ENCODE results near the gene CCT5.
"Not testable (repeated sequence)": the region's sequence is repeated elsewhere in the genome, so short reads cannot be mapped to it uniquely, and the experiment has no call there.

Gene CCT5

DNA sequence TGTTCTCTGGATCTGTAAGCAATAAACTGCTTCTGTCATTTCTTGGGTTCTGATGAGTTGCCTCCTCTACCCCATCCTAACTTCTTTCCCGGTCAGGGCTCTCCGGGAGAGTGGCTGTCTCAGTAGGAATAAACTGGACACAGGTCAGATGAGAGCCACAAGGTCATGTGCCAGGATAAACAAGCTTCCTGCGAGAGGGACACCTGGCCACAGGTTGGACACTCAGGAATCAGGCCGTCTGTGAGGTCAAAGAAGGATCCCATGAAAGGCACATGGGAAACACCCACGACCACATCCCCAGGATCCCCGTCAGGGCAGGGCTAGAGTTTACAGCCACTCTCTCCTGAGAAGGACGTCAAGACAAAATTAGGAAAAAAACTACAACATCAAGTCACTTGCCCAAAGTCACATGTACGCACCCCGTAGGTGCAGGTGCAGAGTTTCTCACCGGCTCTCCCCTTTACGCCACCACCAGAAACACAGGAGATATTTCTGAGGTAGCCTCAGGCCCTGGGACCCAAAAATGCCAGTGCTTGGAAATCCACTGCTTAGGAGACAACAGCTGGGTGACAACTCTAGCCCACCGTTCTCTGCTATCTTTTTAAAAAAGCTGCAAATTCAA lies 28.7 kb downstream of the CCT5 start:
- no peak for DNase-seq

DNA sequence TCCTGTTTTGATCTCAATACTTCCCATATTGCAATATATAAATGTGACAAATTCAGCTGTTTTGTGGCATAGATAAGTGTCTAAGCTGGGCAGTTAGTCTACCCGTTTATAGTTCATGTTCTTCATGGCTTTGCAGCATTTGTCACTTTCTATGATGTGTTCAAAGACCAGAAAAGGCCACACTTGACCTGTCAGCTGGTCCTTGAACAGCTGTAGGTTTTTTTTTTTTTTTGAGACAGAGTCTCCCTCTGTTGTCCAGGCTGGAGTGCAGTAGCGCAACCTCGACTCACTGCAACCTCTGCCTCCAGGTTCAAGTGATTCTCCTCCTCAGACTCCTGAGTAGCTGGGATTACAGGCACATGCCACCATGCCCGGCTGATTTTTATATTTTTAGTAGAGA lies 29.2 kb downstream of the CCT5 start:
- no peak for DNase-seq

DNA sequence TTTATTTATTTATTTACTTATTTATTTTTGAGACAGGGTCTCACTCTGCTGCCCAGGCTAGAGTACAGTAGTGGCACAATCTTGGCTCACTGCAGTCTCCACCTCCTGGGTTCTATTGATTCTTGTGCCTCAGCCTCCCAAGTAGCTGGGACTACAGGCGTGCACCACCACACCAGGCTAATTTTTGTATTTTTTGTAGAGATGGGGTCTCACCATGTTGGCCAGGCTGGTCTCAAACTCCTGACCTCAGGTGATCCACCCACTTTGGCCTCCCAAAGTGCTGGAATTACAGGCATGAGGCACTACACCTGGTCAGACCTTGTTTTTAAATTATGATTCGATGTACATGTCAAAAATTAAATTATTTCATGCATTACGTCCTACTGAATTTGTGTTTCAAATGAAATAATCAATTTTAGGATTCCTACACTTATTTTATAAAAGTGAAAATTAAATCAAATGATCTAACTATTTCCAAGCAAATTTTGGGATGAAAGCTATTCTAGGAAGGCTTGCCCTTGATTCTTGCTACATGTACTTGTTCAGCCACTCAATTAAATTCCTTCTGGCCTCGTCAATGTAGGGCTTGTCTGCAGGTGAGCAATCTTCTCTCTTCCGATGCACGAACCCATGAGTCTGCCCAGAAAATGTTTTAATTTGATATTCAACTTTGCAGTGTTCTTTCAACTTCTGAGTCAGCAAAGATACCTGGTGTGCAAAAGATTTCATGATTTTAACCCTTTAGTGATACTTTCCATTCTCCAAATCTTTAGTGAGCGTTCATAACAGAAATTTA lies 30.0 kb downstream of the CCT5 start:
- no peak for DNase-seq

DNA sequence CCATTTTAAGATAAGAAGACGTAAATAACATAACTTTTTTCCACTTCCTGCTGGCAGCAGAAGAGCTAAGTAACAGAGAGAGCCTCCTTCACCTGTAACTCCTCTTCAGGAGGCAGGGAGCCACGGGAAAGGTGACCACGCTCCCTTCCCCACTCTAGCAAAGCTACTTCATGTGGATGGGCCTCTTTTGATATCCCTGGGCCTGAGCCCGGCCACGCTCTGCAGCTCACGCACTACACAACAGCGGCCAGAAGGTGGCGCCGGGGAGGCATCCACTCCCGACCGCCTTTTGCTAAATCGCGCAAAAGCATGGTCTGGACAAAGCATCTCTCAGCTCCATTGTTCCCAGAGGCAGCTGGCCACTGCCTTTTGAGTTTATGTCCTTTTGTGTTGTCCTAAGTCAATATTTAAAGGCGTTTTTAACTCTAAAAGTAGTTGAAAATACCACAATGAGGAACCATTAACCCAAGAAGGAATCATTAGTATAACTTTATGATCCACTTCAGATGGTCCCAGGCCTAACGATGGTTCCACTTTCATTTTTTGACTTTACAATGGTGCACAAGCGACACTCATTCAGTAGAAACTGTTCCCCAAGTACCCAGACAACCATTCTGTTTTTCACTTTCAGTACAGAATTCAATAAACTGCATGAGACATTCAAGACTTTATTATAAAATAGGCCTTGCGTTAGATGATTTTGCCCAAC lies 34.0 kb downstream of the CCT5 start:
- DNase-seq, result peak; percentile 95

DNA sequence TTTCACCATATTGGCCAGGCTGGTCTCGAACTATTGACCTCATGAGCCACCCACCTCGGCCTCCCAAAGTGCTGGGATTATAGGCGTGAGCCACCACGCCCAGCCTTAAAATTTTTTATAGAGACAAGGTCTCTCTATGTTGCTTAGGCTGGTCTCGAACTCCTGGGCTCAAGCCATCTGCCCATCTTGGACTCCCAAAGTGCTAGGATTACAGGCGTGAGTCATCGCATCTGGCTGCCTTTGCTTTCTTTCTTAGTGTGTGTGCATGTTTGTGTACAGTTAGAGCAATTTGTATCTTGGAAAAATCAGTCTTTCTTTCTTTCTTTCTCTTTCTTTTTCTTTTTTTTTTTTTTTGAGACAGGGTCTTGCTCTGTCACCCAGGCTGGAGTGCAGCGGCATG lies 35.3 kb downstream of the CCT5 start:
- not testable (repeated sequence) for DNase-seq

DNA sequence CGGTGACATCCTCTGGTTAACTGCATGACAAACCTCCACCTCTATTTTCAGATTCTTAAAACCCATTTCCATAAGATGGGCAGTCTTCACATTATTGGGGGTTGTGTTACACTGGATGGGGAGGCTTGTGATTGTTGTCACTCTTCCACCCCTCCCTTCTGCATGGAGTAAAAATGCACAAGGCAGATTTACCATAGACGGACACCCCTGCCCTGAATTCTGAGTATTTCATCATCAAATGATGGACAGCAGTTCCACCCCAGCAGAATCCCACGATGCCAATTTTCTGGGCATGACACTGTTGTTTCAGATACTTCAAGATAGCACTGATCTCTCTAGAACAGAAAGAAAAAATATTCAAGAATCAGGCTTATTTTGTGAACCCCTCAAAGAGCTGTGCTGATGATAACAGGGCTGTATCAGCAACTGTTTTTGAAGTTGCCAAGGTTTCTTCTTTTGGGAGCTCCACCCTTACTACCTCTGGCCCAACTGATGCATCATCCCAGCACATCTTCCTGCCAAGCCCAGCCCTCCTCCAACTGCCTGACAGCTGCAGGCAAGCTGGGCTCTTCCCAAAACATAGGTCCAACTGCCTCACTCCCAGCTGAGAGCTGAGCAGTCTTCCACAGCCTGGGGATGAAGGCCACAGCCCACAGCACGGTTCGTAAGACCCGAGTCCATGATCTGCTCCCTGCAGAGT lies 36.2 kb downstream of the CCT5 start:
- no peak for DNase-seq

DNA sequence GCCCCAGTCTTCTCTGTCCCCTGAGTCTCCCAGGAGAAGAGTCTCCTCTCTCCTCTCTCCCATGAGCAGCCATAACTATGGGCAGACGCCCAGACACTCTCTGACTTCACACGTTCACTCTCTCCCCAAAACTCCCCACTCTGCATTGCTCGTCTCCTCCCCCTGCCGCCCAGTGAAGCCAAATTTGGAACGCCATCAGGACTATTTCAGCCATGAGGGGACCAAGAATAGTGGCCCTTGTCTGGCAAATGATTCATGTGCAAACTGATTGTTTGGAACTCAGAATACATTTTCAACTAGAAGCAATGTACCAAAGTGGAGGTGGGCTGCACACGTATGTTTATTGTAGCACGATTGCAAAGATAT lies 36.8 kb downstream of the CCT5 start:
- DNase-seq, result no peak

DNA sequence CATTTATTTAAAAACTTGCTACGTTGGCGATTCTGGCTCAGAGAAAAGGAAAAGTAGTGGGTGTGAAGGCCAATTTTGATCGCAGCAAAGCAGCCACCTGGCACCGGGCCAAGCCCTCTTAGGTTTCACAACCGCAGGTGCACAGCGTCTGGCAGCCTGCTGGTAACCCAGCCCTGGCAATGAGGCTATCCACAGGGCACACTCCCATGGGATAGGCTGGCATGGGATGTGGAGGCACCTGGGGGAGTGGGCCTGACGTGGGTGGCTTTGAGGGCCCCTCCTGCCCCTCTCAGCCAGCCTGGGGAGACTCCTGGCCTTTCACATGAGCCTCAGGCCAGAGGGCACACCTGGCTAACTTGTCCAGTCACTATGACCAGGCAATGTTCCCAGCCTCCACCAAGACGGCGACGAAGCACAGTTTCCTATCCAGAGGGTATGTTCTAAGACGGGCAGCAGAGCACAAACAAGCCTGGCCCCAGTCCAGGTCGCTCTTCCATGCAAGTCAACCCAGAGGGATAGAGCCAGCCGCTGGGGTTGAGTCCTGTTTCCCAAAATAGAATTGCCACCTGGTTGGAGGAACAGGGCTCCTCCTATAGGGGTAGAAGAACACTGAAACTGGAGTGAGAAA lies 38.6 kb downstream of the CCT5 start:
- DNase-seq, result no peak

DNA sequence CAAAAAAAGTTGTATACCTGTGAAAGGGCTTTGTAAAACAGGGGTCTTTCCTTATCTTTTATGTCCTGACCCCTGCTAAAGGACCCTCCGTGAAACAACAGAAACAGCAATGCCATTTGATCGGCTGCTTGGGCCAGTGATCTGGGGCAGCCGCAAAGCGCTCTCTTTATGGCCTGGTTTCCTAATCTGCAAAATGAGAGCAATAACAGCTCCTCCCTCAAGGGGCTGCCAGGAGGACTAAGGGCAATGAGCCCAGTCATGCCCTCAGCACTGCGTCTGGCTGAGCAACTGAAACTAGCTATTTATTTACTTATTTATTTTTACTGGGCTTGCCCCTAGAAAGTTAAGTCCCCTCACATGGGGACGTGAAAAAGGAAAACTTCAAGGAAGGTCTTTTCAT lies 39.3 kb downstream of the CCT5 start:
- no peak for DNase-seq

DNA sequence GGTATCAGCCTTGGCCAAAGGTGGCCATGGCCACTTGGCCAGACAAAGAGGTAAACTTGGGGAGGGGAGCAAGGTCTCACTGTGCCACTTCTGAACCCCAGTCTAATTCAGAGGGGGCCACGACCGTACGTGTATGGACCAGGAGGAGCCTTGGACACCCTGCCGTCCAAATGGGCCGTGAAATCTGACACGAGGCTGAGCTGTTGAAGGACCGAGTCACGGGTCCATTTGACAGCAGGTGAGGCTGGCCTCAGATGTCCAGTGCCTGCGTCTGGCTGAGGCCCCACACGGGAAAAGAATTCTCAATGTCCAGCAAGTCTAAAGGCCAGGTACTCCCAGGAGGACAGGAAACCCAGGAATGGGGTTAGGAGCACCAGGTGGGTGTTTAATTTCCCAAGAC lies 39.9 kb downstream of the CCT5 start:
- DNase-seq, result no peak

DNA sequence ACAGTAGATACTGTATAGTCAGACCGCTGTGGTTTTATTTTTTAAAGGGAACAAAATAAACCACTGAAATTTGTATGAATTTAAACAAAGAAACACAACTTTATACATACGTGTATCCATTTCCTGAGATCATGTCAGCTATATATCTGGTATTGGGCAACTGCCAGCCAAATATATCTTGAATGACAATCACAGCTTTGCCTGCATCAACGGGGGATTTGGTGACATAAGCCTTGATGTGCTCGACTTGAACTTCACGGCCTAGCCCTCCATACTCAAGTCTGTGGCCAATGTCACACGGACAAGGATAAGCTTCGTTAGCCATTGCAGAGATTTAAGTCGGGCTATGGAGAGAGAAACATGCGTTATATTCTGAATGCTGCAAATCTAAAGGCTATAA lies 40.4 kb downstream of the CCT5 start:
- no peak for DNase-seq

DNA sequence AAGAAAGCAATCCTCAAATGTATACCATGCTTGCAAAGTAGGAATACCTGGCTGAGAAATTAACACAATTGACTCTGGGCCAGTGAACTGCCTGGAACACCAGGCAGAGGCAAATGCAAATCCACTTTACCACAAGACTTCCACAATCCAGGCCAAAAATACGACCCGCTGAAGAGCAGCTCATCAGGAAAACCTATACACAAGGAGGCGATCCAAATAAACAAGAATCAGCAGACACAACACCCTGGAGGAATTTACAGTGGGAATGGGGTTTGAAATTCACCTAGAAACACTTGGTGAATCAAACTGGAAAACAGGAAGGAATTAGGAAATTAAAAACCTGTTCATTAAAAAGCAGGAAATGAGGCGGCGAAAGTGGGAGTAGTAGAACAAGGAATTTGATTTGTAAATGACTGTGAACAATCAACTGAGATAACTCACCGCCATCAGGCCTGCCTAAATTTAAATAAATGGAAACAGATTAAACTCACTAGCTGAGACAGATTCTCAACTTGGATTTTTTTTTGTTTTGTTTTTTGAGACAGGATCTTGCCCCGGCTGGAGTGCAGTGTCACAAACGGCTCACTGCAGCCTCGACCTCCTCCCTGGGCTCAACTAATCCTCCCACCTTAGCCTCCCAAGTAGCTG lies 41.7 kb downstream of the CCT5 start:
- no peak for DNase-seq

DNA sequence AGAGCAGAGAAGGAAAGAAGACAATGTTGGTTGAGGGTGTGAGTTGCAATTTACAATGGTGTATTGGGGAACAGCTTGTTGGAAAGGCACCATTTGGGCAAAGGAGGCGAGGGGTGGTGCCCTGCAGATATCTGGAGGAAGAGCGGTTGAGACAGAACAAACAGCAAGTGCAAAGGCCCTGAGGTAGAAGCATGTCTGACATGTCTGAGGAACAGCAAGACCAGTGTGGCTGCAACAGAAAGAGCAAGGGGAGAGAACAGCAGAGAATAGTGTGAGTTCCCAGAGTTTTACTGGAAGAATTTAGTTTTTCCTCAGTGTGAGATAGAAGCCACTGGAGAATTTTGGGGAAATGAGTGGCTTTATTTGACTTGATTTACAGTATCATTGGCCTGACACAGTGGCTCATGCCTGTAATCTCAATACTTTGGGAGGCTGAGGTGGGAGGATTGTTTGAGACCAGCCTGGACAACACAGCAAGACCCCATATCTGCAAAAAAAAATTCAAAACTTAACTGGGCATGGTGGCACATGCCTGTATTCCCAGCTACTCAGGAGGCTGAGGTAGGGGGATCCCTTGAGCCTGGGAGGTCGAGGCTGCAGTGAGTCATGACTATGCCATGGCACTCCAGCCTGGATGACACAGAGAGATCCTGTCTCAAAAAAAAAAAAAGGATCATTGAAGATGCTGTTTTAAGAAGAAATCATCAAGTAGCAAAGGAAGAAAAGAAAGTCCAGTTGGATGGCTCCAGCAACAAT lies 44.0 kb downstream of the CCT5 start:
- no peak for DNase-seq

DNA sequence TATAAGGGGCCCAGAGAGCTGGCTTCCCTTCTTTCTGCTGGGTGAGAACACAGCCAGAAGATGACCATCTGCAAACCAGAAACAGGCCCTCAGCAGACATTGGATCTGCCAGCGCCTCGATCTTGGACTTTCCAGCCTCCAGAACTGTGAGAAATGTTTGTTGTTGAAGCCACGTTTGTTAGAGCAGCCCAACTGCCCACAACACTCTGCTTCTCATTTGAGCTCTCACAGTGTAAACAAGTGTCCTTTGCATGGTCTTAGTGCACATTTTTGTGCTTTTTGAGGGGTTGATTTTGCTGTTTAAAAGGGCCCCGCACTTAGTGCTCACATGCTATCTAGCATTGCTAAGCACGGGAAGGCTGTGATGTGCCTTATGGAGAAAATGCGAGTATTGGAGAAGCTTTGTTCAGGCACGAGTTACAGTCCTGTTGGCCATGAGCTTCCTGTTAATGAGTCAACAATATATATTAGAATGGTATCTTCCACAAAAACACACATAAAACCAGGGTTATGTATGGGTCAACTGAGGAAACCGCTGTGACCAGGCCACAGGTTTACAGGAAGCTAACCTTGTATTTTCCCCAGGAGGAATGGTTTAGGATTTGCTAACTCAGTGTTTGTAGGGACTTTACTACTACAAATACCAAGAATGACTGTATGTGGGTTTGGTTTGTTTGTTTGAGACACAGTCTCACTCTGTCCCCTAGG lies 45.7 kb downstream of the CCT5 start:
- no peak for DNase-seq

DNA sequence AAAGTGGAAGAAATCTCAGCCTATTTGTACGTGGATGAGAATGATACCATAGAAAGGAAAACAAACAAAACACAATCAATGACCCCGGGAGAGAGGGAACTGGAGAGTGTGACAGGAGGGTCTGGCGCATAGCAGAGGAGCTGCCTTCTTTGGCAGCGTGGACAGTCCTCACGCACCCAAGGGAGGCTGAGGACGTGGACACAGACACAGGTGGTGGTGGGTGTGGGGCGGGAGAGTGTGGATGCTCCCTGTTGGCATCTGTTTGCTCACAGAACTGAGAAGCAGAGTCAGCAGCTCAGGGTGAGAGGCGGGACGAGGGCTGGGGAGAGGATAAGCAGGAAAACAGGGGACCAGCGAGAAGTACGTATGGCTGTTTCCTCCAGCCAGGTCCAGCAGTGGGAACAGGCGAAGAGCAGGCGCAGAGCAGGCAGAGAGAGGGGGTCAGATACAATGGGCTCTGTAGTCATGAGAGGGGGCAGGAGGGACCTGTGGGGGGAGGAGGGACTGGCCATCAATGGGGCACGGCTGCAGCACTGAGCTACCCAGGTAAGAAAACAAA lies 47.6 kb downstream of the CCT5 start:
- no peak for DNase-seq

DNA sequence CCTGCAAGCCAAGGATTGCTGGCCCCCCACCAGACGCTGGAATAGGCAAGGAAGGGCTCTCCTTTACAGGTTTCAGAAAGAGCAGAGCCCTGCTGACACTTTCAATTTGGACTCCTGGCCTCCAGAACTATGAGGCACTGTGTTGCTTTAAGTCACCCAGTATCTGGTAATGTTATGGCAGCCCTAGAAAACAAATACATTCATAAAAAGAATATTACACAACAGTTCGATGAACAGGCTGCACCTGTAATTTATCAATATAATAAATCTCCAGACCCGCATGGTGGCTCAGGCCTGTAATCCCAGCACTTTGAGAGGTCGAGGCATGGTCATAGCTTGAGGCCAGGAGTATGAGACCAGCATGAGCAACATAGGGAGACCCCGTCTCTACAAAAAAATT lies 50.2 kb downstream of the CCT5 start:
- no peak for DNase-seq

DNA sequence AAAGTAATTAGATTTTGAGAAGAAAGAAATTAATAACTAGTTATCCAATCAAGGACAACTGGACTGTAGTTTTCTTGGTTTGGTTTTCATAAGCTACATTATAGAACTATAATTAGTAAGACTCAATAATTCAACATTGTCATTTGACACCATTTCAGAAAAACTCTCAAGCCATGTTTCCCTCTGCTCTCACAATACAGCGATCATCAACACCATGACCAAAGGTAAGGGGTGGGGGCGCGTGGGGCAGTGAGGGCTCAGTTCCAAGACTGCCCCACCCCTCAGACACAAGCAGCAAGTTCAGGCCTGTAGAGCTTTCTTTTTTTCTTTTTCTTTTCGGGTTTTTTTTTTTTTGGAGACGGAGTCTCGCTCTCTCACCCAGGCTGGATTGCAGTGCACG lies 51.2 kb downstream of the CCT5 start:
- no peak for DNase-seq

DNA sequence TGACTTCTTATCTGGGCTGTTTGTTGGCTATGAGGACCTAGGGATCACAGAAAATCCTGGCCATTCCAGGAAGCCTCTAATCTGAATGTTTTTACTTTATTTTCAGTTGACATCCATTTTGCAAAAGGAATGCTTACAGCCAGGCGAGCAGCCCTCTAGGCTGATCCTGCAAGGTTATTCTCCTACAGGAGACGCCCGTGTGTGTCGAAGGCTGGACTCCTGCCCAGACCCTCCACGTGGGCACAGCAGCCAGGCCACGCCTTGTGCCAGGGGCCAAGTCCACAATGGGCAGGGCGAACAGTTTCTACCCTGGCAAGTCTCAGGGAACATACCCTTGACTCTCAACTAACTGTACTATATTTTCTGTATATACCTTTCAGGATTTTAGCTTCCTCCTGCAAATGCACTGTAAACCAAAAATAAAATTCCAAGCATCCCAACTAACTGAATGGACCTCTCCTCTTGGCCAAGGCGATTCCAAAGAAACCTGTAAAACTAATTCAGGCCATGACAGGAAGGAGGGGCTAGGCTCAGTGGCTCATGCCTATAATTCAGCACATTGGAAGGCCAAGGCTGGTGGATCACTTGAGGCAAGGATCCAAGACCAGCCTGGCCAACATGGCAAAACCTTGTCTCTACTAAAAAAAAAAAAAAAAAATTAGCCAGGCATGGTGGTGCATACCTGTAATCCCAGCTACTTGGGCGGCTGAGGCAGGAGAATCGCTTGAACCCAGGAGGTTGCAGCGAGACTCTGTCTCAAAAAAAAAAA lies 51.9 kb downstream of the CCT5 start:
- DNase-seq, result no peak

DNA sequence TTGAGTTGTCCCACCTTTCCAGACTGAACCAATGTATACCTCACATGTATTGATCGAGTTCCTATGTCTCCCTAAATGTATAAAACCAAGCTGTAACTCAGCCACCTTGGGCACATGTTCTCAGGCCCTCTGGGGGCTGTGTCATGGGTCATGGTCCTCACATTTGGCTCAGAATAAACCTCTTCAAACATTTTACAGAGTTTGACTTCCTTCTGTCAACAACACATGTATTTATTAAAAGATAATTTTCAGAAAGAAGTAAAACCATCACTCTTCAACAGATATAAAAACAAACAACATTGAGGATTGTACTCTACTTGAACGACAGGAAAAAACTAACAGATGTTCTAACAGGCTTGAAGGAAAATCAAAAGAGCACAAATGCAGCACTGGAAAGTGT lies 53.1 kb downstream of the CCT5 start:
- no peak for DNase-seq

DNA sequence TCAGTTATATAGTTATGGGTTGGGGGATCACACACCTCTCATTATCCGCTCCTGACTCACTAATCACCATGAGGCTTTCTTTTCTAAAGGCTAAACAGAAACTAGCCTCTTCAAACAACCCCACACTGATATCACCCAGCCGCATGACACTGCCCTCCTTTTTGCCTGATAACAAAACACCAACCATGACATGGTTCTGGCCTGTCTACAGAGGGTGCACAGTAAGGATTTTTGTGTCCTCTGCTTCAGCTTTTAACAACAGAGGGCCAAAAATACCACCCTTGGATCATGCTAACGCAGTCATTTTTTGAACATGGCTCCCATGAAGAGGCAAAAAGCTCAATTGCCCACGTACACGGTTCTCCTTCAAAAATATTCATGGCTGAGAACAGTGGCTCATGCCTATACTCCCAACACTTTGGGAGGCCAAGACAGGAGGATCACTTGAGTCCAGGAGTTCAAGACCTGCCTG lies 53.7 kb downstream of the CCT5 start:
- DNase-seq, result no peak

Data from eye (tissue), 1 donor.